ENCODE results near the gene GIT1.

Gene GIT1

GRCh38 chr17:29587591-29587990, 1.9 kb downstream of the GIT1 start:
- Histone ChIP-seq H3K9ac (ENCODE audit: low read length) (peak overlapping the region; percentile 92), H3K4me1 (ENCODE audit: control insufficient read depth, insufficient read depth, low read depth, low read length) (peaks cover 68% of the 10 kb centered on the region)
- 96% methylated on average over 6 of the region's 6 CpGs for WGBS

GRCh38 chr17:29586676-29587469, 2.6 kb downstream of the GIT1 start:
- 91% methylated on average over 8 of the region's 9 CpGs for WGBS
- peak overlapping the region; percentile 59 for H4K91ac ChIP-seq (ENCODE audit: low read length)
- H2BK5ac ChIP-seq (ENCODE audit: low read depth, low read length, poor library complexity, severe bottlenecking) = no peak overlapping the region
- no peak overlapping the region for H2BK120ac ChIP-seq (ENCODE audit: low read depth, low read length)
- no peak overlapping the region for H3K27ac ChIP-seq (ENCODE audit: low read length, poor library complexity, severe bottlenecking)
- no peak overlapping the region for H3K18ac ChIP-seq (ENCODE audit: low read depth in 1 of 2, low read length in 2 of 2)
- no peaks in the 10 kb centered on the region for H3K9me3 ChIP-seq (ENCODE audit: control insufficient read depth, low read length)
- H2BK12ac ChIP-seq (ENCODE audit: low read length in 2 of 2) = peak overlapping the region in 1 of 2 experiments; percentile 34
- peak overlapping the region in 1 of 2 experiments; percentile 66 for H3K23ac ChIP-seq (ENCODE audit: low read length in 2 of 2)
- peaks cover 62% of the 10 kb centered on the region for H3K4me1 ChIP-seq (ENCODE audit: control insufficient read depth, insufficient read depth, low read depth, low read length)
- peaks cover 16 to 17% of the 10 kb centered on the region in 2 experiments for H3K36me3 ChIP-seq (ENCODE audit: control insufficient read depth in 1 of 2, insufficient read depth in 2 of 2, low read depth in 1 of 2, low read length in 2 of 2)
- H2AK5ac ChIP-seq (ENCODE audit: low read length, severe bottlenecking) = peak overlapping the region; percentile 45
- H3K9ac ChIP-seq (ENCODE audit: low read length) = peak overlapping the region; percentile 92
- H3K79me1 ChIP-seq (replicated peaks; ENCODE audit: low read length, poor library complexity, severe bottlenecking) = peaks cover 14% of the 10 kb centered on the region
- no peak overlapping the region for H4K8ac ChIP-seq (ENCODE audit: low read length)
- no peak overlapping the region for H3K4me3 ChIP-seq (ENCODE audit: insufficient read depth in 1 of 2, low read depth in 1 of 2, low read length in 2 of 2)
- H3K14ac ChIP-seq (ENCODE audit: low read length in 2 of 2) = no peak overlapping the region
- no peak overlapping the region for H3K4me2 ChIP-seq (ENCODE audit: low read length, poor library complexity, severe bottlenecking)
- no peak overlapping the region for H3K4ac ChIP-seq (ENCODE audit: low read depth in 1 of 2, low read length in 2 of 2)
- no peaks in the 10 kb centered on the region for H3K27me3 ChIP-seq (ENCODE audit: control insufficient read depth in 1 of 2, insufficient read depth in 1 of 2, low read length in 2 of 2)
- H2AFZ ChIP-seq (ENCODE audit: low read depth, low read length) = no peak overlapping the region
- no peak for DNase-seq
- H2BK15ac ChIP-seq (ENCODE audit: low read depth, poor library complexity, severe bottlenecking) = peak overlapping the region; percentile 62

More at GRCh38 chr17:29587591-29587990, 1.9 kb downstream of the GIT1 start:
- H3K4ac ChIP-seq (ENCODE audit: low read depth in 1 of 2, low read length in 2 of 2) = no peak overlapping the region
- no peak for DNase-seq
- H3K18ac ChIP-seq (ENCODE audit: low read depth in 1 of 2, low read length in 2 of 2) = peak overlapping the region in 1 of 2 experiments; percentile 4
- no peaks in the 10 kb centered on the region for H3K9me3 ChIP-seq (ENCODE audit: control insufficient read depth, low read length)
- no peak overlapping the region for H2BK5ac ChIP-seq (ENCODE audit: low read depth, low read length, poor library complexity, severe bottlenecking)
- H3K79me1 ChIP-seq (replicated peaks; ENCODE audit: low read length, poor library complexity, severe bottlenecking) = peaks cover 7% of the 10 kb centered on the region
- H2BK15ac ChIP-seq (ENCODE audit: low read depth, poor library complexity, severe bottlenecking) = no peak overlapping the region
- H2AFZ ChIP-seq (ENCODE audit: low read depth, low read length) = no peak overlapping the region
- peaks cover 9 to 10% of the 10 kb centered on the region in 2 experiments for H3K36me3 ChIP-seq (ENCODE audit: control insufficient read depth in 1 of 2, insufficient read depth in 2 of 2, low read depth in 1 of 2, low read length in 2 of 2)
- no peak overlapping the region for H2BK120ac ChIP-seq (ENCODE audit: low read depth, low read length)
- H2AK5ac ChIP-seq (ENCODE audit: low read length, severe bottlenecking) = peak overlapping the region; percentile 38
- no peak overlapping the region for H2BK12ac ChIP-seq (ENCODE audit: low read length in 2 of 2)
- H3K27ac ChIP-seq (ENCODE audit: low read length, poor library complexity, severe bottlenecking) = peak overlapping the region; percentile 60
- H3K4me2 ChIP-seq (ENCODE audit: low read length, poor library complexity, severe bottlenecking) = peak overlapping the region; percentile 80
- H3K4me3 ChIP-seq (ENCODE audit: insufficient read depth in 1 of 2, low read depth in 1 of 2, low read length in 2 of 2) = peak overlapping the region in 1 of 2 experiments; percentile 90
- no peak overlapping the region for H4K8ac ChIP-seq (ENCODE audit: low read length)
- no peaks in the 10 kb centered on the region for H3K27me3 ChIP-seq (ENCODE audit: control insufficient read depth in 1 of 2, insufficient read depth in 1 of 2, low read length in 2 of 2)
- peak overlapping the region; percentile 18 for H4K91ac ChIP-seq (ENCODE audit: low read length)
- no peak overlapping the region for H3K14ac ChIP-seq (ENCODE audit: low read length in 2 of 2)
- peak overlapping the region in 1 of 2 experiments; percentile 66 for H3K23ac ChIP-seq (ENCODE audit: low read length in 2 of 2)

- H3K36me3 ChIP-seq (ENCODE audit: control insufficient read depth in 1 of 2, insufficient read depth in 2 of 2, low read depth in 1 of 2, low read length in 2 of 2) = peaks cover 25 to 34% of the 10 kb centered on the region in 2 experiments
- H2BK15ac ChIP-seq (ENCODE audit: low read depth, poor library complexity, severe bottlenecking) = peak overlapping the region; percentile 12
- H2BK120ac ChIP-seq (ENCODE audit: low read depth, low read length) = no peak overlapping the region
- H2AK5ac ChIP-seq (ENCODE audit: low read length, severe bottlenecking) = peak overlapping the region; percentile 50
- H3K23ac ChIP-seq (ENCODE audit: low read length in 2 of 2) = peak overlapping the region in 1 of 2 experiments; percentile 52
- 64% methylated on average over 7 of the region's 8 CpGs for WGBS
- no peaks in the 10 kb centered on the region for H3K9me3 ChIP-seq (ENCODE audit: control insufficient read depth, low read length)
- H3K79me1 ChIP-seq (replicated peaks; ENCODE audit: low read length, poor library complexity, severe bottlenecking) = peaks cover 23% of the 10 kb centered on the region
- H3K4me2 ChIP-seq (ENCODE audit: low read length, poor library complexity, severe bottlenecking) = no peak overlapping the region
- no peak for DNase-seq
- H3K27ac ChIP-seq (ENCODE audit: low read length, poor library complexity, severe bottlenecking) = peak overlapping the region; percentile 12
- H4K91ac ChIP-seq (ENCODE audit: low read length) = no peak overlapping the region
- H3K4me3 ChIP-seq (ENCODE audit: insufficient read depth in 1 of 2, low read depth in 1 of 2, low read length in 2 of 2) = no peak overlapping the region
- H3K9ac ChIP-seq (ENCODE audit: low read length) = no peak overlapping the region
- H3K18ac ChIP-seq (ENCODE audit: low read depth in 1 of 2, low read length in 2 of 2) = peak overlapping the region in 1 of 2 experiments; percentile 45
- H2BK5ac ChIP-seq (ENCODE audit: low read depth, low read length, poor library complexity, severe bottlenecking) = no peak overlapping the region
- peak overlapping the region; percentile 45 for H4K8ac ChIP-seq (ENCODE audit: low read length)
- no peaks in the 10 kb centered on the region for H3K27me3 ChIP-seq (ENCODE audit: control insufficient read depth in 1 of 2, insufficient read depth in 1 of 2, low read length in 2 of 2)
- H2AFZ ChIP-seq (ENCODE audit: low read depth, low read length) = no peak overlapping the region
- H2BK12ac ChIP-seq (ENCODE audit: low read length in 2 of 2) = peak overlapping the region; percentile 22 to 42
- peaks cover 49% of the 10 kb centered on the region for H3K4me1 ChIP-seq (ENCODE audit: control insufficient read depth, insufficient read depth, low read depth, low read length)
- peak overlapping the region in 1 of 2 experiments; percentile 55 for H3K14ac ChIP-seq (ENCODE audit: low read length in 2 of 2)
- peak overlapping the region in 1 of 2 experiments; percentile 42 for H3K4ac ChIP-seq (ENCODE audit: low read depth in 1 of 2, low read length in 2 of 2)
These were observed 4.2 kb downstream of the GIT1 start for GRCh38 chr17:29585080-29585751.
